22Rv1 (cell line): ENCODE results near the gene TXNRD3.

Experiments used
- ZFX ChIP-seq: fragments of 450-650 bp; IDR thresholded peaks from 2 replicates; pipeline ENCODE4 v1.6.1; 2017; ENCODE audit warnings: antibody characterized with exemption, borderline replicate concordance
- TF ChIP-seq, protein P1 (sequence below): fragments of 450-650 bp; IDR thresholded peaks from 2 replicates; pipeline ENCODE4 v1.5.1; 2017; ENCODE audit warnings: mild to moderate bottlenecking

DNA sequence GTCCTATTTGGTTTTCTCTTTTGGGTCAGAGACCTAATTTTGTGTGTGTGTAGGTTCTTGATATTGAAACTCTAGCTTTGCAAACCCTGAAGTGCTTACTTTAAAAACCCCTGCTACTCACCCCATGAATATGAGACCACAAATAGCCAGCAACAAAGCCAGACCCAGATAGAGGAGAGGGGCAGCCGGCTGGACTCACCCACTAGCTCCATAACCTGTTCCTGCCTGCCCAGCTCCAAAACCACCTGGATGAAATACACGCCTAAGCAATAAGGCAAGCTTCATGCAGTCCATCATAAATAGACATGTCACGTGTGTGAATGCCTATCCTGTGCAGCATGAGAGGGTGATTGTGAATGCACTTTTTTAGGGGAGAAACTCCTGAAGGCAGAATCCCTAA lies 3.7 kb upstream of the TXNRD3 start:
- TF ChIP-seq, protein P1, sequence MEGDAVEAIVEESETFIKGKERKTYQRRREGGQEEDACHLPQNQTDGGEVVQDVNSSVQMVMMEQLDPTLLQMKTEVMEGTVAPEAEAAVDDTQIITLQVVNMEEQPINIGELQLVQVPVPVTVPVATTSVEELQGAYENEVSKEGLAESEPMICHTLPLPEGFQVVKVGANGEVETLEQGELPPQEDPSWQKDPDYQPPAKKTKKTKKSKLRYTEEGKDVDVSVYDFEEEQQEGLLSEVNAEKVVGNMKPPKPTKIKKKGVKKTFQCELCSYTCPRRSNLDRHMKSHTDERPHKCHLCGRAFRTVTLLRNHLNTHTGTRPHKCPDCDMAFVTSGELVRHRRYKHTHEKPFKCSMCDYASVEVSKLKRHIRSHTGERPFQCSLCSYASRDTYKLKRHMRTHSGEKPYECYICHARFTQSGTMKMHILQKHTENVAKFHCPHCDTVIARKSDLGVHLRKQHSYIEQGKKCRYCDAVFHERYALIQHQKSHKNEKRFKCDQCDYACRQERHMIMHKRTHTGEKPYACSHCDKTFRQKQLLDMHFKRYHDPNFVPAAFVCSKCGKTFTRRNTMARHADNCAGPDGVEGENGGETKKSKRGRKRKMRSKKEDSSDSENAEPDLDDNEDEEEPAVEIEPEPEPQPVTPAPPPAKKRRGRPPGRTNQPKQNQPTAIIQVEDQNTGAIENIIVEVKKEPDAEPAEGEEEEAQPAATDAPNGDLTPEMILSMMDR, result no peak
- TF ChIP-seq ZFX, result no peak
